ENCODE results near the gene PEPD.

Gene PEPD

DNA sequence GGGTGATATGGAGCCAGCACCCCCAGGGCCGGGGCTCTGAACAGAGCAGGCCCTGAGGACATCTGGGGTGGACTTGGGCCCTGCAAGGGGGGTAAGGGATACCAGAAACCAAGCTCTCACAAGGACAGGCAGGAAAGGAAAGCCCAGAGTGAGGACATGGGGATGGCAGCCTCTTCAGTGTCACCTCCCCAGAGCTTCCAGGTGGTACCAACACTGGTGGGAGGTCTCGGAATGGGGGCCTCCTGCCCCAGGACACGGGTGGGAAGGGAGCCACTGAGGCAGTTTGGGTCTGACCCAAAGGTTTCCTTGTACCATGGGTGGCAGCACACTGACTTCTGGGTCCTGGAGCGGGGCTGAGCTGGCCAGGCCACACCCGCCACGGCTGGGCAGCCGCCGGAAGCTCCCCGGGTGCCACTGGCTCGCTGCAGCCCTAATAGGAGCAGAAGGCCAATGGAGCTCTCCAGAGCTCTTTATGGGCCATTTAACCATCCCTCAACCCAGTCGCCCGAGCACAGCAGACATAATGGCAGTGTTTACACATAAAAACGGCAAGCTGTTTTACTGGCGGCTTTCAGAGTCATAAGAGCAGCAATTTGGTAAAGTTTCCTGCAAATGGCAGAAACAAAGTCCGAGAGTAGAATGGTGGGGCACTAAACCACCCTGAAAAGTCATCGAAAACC is 59.3 kb downstream of the PEPD start:
- no peak overlapping the region for H3K4me3 ChIP-seq (ENCODE audit: low read depth, low read length)
- TF ChIP-seq, protein P1, sequence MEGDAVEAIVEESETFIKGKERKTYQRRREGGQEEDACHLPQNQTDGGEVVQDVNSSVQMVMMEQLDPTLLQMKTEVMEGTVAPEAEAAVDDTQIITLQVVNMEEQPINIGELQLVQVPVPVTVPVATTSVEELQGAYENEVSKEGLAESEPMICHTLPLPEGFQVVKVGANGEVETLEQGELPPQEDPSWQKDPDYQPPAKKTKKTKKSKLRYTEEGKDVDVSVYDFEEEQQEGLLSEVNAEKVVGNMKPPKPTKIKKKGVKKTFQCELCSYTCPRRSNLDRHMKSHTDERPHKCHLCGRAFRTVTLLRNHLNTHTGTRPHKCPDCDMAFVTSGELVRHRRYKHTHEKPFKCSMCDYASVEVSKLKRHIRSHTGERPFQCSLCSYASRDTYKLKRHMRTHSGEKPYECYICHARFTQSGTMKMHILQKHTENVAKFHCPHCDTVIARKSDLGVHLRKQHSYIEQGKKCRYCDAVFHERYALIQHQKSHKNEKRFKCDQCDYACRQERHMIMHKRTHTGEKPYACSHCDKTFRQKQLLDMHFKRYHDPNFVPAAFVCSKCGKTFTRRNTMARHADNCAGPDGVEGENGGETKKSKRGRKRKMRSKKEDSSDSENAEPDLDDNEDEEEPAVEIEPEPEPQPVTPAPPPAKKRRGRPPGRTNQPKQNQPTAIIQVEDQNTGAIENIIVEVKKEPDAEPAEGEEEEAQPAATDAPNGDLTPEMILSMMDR (IDR thresholded peaks at IDR 0.05; ENCODE audit: borderline replicate concordance, insufficient read depth, low read depth, low read length) = no peak

DNA sequence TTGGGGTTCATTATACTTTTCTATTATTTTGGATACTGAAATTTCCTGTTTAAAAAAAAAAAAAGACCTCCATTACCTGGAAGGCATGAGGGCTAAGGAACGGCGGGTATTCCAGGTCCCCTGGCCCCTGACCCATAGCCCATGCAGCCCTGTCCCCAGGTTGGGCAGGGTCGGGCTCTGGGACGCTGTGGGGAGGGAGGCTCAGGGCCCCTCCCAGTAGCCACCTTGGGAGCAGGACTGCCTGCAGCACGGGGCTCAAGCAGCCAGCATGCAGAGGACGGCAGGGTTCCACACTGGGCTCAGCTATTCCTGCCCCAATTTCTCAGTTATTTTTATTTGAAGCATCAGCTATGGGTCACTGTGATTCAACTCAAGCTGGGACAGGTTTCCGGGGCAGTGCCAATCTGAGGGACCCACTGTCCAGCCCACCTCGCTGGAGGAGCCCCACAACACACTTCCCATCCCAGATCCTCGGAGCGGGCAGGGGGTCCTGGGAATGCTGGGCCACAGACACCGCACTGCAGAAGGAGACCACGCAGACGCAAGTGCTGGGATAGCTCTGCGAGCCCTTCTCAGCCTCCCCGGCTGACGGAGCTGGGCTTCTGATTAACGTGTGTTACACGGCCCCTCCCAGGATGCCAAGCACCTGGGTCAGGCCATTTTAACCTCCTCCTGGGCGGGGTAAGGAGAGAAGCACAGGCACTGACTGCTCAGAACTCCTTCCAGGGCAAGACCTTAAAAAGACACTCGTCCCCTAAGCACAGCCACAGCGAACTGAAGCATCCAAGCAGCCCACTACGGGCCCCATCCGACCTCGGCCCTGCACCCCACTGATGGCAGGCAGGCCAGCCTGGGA is 60.1 kb downstream of the PEPD start:
- TF ChIP-seq, protein P1 (IDR thresholded peaks at IDR 0.05; ENCODE audit: borderline replicate concordance, insufficient read depth, low read depth, low read length) = no peak
- H3K4me3 ChIP-seq (ENCODE audit: low read depth, low read length) = no peak overlapping the region

DNA sequence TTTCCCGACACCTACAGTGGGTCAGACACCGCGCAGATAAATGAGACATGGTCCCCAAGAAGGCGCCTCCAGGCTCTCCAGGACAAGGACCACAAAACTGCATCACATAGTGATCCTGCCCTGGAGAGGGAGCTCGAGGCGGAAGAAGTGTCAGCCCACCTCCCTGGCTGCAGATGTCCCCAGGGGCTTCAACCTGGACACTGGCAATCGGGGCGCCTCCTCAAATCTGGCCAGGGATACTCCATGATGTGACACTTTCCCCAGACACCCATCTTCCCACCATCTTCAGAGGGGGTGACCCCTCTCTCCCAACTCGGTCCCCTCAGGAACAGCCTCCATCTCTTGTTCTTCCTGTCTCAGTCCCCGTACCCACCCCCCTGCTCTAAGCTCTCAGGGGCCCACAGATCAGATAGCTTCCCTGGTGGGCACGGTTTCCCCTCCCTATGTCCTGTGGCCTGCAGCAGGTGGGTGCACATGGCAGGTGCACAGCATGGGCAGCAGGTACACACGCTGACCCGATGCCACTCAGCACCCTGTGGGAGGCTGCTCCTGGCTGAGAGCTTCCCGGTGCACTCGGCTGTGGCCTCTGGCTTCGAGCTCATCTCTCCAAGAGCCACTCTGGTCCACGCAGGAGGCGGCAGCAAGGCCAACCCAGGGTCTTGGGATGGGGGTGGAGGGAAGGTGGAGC is 61.2 kb downstream of the PEPD start:
- TF ChIP-seq, protein P1 (IDR thresholded peaks at IDR 0.05; ENCODE audit: borderline replicate concordance, insufficient read depth, low read depth, low read length) = no peak
- no peak overlapping the region for H3K4me3 ChIP-seq (ENCODE audit: low read depth, low read length)

DNA sequence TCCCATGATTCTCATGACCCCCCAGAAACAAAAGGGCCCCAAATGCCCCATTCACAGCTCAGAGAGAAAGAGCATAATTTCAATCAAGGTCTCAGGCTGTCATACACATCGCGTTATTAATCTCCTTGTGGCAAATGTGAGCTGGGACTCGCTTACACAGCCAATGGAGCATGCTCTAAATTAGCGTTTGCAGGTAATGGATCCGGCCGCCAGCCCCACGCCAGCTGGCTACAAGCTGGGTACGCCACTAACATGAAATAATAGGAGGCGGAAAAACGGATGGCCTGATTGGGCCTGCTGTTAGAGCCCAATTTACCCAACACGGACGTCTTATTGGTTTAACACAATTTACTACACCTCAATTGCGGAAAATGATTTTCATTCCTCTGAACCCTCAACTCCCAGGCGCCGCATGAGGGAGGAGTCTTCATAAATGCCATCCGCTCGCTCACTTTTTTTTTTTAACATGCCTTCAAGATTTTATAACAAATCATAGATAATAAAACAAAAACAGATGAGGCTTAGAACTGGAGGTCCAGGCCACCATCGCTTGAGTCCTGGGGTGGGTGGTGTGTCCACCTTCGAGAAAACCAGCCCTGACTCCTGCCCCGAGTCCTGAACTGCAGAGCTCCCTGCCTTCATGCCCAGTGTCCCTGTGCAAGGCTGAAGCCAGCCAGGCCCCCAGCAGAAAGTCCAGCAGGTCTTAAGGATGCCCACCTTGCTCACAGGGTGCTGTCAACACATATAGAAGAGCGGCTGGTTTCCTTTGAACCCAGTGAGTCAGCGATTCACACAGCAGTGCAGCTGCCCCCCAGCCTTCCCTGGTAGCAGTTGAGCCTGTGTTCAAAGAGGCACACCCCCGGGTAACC is 62.1 kb downstream of the PEPD start:
- no peak overlapping the region for H3K4me3 ChIP-seq (ENCODE audit: low read depth, low read length)
- TF ChIP-seq, protein P1 (IDR thresholded peaks at IDR 0.05; ENCODE audit: borderline replicate concordance, insufficient read depth, low read depth, low read length) = no peak

DNA sequence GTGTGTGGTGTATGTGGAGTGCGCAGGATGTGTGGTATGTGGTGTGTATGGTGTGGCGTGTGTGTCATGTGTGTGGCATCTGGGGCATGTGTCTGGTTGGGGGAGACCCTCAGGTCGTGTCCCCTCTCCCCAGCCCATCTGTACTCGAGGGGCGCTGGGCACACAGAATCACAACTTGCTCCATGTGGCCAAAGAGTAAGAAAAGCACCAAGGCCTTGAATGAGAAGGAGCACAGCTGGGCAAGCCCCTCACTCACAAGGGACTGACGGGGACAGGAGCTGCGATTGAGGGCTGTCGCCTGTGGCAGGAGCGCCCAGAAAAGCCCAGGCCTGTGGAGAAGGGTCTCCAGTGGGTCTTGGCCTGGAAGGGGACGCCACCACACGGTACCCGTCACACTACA is 62.8 kb downstream of the PEPD start:
- no peak overlapping the region for H3K4me3 ChIP-seq (ENCODE audit: low read depth, low read length)
- TF ChIP-seq, protein P1 (IDR thresholded peaks at IDR 0.05; ENCODE audit: borderline replicate concordance, insufficient read depth, low read depth, low read length) = no peak

DNA sequence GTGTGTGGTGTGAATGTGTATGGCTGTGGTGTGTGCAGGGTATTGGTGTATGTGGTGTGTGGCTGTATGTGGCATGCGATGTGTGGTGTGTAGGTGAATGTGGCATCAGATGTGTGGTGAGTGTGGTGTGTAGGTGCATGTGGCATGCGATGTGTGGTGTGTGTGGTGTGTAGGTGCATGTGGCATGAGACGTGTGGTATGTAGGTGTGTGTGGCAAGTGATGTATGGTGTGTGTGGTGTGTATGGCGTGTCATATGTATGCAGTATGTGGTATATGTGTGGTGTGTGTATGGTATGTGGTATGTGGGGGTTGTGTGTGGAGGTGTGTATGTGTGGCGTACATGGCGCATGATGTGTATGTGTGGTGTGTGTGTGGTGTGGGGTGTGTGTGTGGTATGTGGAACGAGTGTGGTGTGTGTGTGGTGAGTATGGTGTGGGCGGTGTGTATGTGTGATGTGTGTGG is 63.4 kb downstream of the PEPD start:
- H3K4me3 ChIP-seq (ENCODE audit: low read depth, low read length) = no peak overlapping the region
- TF ChIP-seq, protein P1 (IDR thresholded peaks at IDR 0.05; ENCODE audit: borderline replicate concordance, insufficient read depth, low read depth, low read length) = no peak

All from GM12875 (cell line).